ENCODE data around the gene DENND4C.
"Not testable (repeated sequence)": the region's sequence is repeated elsewhere in the genome, so short reads cannot be mapped to it uniquely, and the experiment has no call there.

Gene DENND4C

DNA sequence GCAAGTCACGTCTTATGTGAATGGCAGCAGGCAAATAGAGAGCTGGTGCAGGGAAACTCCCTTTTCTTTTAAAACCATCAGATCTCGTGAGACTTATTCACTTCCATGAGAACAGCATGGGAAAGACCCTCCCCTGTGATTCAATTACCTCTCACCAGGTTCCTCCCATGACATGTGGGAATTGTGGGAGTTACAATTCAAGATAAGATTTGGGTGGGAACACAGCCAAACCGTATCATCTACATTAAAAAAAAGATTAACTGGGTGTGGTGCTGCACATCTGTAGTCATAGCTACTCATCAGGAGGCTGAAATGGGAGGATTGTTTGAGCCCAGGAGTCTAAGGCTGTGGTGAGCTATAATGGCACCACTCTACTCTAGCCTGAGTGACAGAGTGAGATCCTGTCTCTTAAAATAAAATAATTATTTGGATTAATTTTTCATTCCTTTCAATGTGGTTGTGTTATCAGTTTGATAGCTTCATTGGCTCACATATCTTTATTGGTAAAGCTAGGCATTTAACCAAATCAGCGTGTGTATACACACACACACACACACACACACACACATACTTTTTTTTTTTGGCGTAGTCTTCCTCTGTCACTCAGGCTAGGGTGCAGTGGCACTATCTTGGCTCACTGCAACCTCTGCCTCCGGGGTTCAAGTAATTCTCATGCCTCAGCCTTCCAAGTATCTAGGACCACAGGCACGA is 21.8 kb downstream of the DENND4C start:
- DNase-seq (ENCODE audit: low spot score), result no peak
- TF ChIP-seq, protein P1, sequence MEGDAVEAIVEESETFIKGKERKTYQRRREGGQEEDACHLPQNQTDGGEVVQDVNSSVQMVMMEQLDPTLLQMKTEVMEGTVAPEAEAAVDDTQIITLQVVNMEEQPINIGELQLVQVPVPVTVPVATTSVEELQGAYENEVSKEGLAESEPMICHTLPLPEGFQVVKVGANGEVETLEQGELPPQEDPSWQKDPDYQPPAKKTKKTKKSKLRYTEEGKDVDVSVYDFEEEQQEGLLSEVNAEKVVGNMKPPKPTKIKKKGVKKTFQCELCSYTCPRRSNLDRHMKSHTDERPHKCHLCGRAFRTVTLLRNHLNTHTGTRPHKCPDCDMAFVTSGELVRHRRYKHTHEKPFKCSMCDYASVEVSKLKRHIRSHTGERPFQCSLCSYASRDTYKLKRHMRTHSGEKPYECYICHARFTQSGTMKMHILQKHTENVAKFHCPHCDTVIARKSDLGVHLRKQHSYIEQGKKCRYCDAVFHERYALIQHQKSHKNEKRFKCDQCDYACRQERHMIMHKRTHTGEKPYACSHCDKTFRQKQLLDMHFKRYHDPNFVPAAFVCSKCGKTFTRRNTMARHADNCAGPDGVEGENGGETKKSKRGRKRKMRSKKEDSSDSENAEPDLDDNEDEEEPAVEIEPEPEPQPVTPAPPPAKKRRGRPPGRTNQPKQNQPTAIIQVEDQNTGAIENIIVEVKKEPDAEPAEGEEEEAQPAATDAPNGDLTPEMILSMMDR (IDR thresholded peaks at IDR 0.05), result no peak
- Histone ChIP-seq H3K4me3 (no peak overlapping the region), H3K27ac (no peak overlapping the region)

GRCh38 chr9:19252885-19253219 is 22.4 kb downstream of the DENND4C start:
- Histone ChIP-seq H3K27ac (no peak overlapping the region), H3K4me3 (no peak overlapping the region)
- TF ChIP-seq, protein P1 (IDR thresholded peaks at IDR 0.05), result no peak
- no peak for DNase-seq (ENCODE audit: low spot score)

- TF ChIP-seq, protein P1 (IDR thresholded peaks at IDR 0.05), result no peak
- DNase-seq (ENCODE audit: low spot score), result no peak
- Histone ChIP-seq H3K27ac (no peak overlapping the region), H3K4me3 (no peak overlapping the region)
These were observed 24.6 kb downstream of the DENND4C start for GRCh38 chr9:19255112-19255511.

DNA sequence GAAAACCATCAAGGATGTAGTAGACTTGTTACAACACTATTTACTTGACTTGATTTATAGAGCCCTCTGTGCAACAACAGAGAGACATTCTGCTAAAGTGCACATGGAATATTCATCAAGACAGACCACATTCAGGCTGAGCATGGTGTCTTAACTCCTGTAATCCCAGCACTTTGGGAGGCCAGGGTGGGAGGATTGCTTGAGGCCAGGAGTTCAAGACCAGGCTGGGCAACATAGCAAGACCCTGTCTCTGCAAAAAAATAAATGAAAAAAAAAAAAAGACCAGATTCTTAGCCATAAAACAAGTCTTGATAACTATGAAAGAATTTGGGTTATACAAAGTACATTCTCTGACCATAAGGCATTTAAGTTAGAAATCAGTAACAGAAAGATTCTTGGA is 25.3 kb downstream of the DENND4C start:
- DNase-seq (ENCODE audit: low spot score), result no peak
- TF ChIP-seq, protein P1 (IDR thresholded peaks at IDR 0.05), result no peak
- Histone ChIP-seq H3K4me3 (no peak overlapping the region), H3K27ac (no peak overlapping the region)

- H3K27ac ChIP-seq; DNase-seq (ENCODE audit: low spot score); H3K4me3 ChIP-seq: not testable (repeated sequence)
These were observed 29.3 kb downstream of the DENND4C start for GRCh38 chr9:19259665-19260255.

- not testable (repeated sequence) for DNase-seq (ENCODE audit: low spot score); H3K27ac ChIP-seq; H3K4me3 ChIP-seq
These were observed 35.1 kb downstream of the DENND4C start for GRCh38 chr9:19265602-19266001.

- H3K4me3 ChIP-seq; DNase-seq (ENCODE audit: low spot score); H3K27ac ChIP-seq: not testable (repeated sequence)
These were observed 36.4 kb downstream of the DENND4C start for GRCh38 chr9:19266778-19267384.

GRCh38 chr9:19269582-19269981 is 39.1 kb downstream of the DENND4C start:
- Histone ChIP-seq H3K4me3 (no peak overlapping the region), H3K27ac (no peak overlapping the region)
- DNase-seq (ENCODE audit: low spot score), result no peak
- TF ChIP-seq, protein P1 (IDR thresholded peaks at IDR 0.05), result no peak

Measured in coronary artery (tissue), 2 donors.